ENCODE data around the gene OBSL1.
A peak's percentile ranks its signal among the peaks of the same experiment; 100 is the strongest.

Gene OBSL1

GRCh38 chr2:219533930-219534661, 37.2 kb downstream of the OBSL1 start:
- DNase-seq (ENCODE audit: low read depth in 1 of 2, low spot score in 1 of 2), result no peak

GRCh38 chr2:219532378-219532649, 39.0 kb downstream of the OBSL1 start:
- DNase-seq (ENCODE audit: low read depth in 1 of 2, low spot score in 1 of 2), result no peak

- no peak for DNase-seq (ENCODE audit: low read depth in 1 of 2, low spot score in 1 of 2)
These were observed 39.5 kb downstream of the OBSL1 start for GRCh38 chr2:219531639-219532377.

DNA sequence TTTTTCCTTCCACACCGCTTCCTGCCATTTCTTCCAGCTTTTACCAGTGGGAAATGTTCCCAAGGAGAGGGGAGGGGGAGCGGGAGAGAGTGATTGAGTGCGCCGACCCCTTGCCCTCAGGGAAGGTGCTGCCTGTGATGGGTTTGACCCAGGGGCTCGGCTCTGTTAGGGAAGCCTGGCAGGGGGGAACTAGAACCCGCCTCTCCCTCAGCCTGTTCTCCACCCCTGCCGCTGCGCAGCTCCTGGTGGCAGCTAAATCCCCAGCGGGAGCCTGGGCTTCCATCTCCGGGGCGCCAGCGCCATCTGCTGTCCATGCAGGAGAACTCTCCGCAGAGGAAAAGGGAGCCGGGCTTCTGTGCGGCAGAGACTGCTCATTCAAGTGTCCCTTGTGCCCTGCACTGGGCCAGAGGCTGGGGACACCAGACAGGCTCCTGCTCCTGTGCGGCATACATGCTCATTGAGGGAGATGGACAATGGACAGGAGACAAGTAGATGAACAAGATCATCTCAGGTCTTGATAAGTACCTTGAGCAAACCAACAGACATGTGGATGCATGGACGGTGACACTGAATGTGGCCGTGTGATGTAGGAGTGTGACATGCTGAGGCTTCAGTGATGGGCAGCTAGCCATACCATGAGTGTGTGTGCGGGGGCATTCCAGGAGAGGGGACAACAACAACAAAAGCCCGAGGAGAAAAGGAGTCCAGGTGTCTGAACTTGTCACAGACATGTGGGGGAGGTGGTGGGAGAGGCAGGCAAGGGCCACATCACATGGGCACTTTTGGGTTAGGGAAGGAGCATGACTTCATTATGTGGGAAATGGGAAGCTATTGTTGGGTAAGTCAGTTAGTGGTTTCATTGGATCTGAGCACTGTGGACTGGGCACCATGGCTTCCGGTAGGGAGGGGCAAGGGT, 41.0 kb downstream of the OBSL1 start:
- peak; percentile 70 to 79 for DNase-seq (ENCODE audit: low read depth in 1 of 2, low spot score in 1 of 2)

DNA sequence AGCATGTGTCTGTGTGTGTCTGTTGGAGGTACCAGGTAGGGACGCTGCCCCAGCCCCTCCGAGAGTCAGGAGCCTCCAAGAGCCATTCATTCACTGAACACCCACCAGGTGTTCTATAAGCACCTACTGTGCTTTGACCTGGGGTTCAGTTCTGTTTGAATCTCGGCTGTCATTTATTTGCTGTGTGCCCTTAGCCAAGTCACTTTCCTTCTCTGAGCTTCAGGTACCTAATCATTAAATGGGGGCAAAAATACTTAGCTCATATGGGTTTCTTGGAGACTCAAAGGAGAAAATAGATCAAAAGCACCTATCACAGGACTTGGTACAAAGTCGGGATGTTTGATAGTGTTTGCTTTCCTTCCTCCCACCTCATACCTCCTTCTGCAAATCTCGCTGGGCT, 43.9 kb downstream of the OBSL1 start:
- DNase-seq (ENCODE audit: low read depth in 1 of 2, low spot score in 1 of 2), result no peak

- DNase-seq (ENCODE audit: low read depth in 1 of 2, low spot score in 1 of 2), result no peak
These were observed 44.3 kb downstream of the OBSL1 start for GRCh38 chr2:219527076-219527394.

GRCh38 chr2:219526320-219527075, 44.8 kb downstream of the OBSL1 start:
- no peak for DNase-seq (ENCODE audit: low read depth in 1 of 2, low spot score in 1 of 2)

DNA sequence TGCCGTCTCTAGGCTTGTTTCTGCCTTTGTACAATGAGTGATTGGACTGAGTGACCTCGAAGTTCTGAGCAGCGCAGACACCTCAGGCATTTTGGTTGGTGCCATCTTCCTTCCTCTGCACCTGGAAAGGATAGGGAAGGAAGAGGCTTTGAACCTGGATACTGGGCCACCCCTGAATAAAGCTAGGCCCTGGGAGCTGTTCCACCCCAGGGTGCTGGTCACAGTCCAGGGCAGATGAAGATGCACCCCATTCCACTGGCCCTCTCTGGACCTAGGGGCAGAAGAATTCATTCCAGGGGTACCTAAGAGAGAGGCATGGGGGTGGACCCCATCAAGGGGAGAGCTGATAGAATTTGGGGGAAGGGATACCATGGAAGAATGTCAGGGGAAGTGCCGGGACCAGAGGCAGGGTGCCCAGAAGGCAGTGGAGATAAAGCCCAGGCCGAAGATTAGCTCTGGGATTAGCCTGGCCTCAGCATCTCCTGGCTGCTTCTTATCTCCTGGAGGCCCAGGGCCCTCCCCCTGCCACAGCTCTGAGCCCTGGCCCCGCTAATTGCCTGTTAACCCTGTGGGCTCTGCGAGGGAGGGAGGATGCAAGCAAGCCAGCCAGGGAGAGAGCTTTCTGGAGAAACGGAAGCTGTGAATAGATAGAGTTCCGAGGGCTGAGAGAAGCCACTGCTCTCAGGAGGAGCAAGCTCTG, 45.7 kb downstream of the OBSL1 start:
- no peak for DNase-seq (ENCODE audit: low read depth in 1 of 2, low spot score in 1 of 2)

GRCh38 chr2:219524817-219525216, 46.5 kb downstream of the OBSL1 start:
- no peak for DNase-seq (ENCODE audit: low read depth in 1 of 2, low spot score in 1 of 2)

DNA sequence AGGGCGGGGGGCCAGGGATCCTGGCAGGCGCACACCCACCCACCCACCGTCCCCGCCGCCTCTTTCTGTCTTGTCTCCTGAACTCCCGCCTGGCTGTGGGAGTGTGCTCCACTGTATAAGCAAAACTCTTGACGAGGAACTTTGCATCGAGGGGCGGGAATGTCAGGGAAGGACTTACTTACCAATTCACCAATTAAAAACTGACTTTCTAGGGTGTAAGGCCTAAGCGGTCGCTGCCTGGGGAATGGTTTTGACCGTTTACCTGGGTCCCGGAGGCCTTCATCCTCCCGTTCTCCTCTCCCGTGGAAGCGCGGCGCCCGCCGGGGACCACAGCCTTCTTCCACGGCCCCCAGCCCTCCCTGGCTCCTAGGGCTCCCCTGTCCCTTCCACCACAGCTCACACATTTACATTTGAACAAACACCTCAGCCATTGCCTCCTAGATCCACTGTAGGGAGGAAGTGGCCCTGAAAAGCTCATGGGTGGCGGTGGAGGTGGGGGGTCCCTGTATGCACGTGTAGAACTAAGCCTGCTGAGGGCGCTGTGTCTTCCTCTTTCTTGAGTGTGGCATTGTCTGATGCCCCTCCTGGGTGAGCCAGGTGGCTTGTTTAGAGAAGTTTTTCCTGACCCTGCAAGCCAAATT, 48.2 kb downstream of the OBSL1 start:
- DNase-seq (ENCODE audit: low read depth in 1 of 2, low spot score in 1 of 2), result no peak

DNA sequence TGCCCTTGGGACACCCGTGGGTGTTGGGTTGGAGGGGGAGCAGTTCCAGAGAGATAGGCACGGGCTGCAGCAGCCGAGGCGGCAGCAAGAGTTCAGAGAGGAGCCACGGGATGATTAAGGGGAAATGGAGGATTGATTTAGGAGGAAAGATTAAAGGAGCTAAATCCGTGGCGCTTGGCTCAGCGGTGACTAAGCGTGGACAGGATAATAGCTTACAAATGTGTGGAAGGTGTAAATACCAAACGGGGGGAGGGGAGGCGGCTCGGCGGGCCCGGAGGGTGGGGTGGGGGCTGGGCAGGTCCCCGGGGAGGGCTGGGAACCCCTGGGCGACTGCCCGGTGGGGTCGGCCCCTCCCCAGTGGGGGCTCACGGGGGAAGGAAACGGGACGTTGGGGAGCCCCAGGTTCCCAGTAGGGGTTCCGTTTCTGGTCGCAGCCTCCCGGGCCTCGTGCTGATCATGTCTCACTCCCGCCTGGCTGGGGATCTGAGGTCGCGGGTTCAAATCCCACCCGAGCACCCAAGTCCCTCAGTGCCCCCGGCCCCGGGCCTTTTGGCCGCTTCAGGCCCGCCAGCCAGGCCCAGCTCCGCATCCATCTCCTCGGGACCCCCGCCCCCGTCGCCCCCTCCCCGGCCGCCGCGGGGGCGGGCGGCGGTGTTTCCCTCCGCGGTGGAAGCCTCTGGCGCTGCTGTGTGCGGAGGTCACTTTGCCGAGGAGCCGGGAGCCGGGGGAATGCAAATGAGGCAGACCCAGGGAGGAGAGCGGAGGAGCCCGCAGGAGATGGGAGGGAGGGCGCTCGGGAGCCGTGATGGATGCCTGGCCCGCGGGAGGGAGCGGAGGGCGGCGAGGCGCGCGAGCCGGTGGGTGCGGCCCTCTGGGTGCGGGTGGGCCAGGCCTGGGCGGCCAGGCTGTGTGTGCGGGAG, 49.0 kb downstream of the OBSL1 start:
- DNase-seq (ENCODE audit: low read depth in 1 of 2, low spot score in 1 of 2), result no peak

DNA sequence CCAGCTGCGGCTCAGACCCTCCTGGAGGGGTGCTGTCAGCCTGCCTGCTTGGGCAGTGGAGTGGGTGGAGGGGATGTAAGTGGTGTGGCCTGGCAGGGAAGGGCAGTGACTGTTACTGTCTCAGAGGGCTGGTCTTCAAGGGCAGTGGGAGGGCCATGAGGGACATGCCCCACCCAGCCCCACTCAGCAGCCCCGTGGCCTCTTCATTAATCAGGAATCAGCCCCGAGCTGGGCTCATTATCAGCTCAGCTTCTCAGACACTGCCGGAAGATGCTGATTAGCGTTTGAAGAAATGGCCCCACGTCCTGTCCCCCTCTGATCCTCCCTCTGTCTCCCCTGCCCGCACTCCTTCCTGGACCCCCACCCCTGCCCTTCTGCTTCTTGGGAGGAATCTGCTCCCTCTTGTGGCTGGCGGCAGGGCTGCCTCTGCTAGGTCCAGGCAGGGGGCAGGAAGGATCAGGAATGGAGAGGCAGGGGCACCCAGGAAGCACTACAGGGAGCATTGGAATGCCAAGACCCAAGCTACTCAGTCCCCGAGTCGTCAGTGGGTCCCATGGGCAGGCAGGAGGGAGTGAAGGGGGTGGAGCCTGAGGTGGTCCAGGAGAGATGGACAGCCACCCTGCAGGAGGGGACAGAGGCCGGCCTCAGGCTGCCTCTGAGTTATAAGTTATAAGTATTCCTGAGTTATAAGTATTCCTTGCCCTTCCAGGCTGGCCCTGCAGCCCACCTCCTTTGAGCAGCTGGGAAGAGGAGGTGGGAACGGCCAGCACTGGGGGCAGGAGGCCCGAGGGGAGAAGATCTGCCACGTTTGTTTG, 50.1 kb downstream of the OBSL1 start:
- DNase-seq (ENCODE audit: low read depth in 1 of 2, low spot score in 1 of 2), result no peak

DNA sequence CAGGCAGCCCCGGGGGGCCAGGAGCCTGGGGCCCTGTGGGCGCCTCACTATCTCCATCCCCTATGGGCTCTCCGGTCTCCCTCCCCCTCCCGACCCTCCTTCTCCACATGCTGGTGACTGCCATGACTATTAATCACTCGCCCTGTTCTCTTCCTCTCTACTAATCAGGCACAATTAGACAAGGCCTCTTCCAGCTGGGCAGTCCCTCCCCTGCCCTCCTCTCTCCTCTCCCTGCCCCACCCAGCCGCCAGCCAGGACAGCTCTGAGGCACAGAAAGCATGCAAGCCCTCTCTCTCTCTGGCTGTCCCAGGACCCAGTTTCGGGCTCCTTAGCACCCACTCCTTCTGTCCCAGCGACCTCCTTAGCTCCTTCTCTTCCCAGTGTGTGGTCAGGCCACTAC, 51.3 kb downstream of the OBSL1 start:
- DNase-seq (ENCODE audit: low read depth in 1 of 2, low spot score in 1 of 2), result no peak

DNA sequence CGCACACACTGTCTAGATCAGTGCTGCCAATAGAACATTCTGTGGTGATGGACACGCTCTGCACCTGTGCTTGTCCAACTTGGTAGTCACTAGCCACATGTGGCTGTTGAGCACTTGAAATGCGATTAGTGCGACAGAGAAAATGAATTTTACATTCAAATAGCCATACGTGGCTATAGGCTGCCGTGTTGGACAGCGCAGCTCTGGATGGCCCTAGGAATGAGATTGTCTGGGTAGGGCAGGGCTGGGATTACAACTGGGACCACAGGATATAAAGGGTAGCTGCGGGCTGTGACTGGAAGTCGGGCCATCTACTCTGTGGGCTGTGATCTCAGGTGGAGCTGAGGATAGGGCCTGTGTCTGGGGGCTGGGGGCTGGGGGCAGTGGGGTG, 51.8 kb downstream of the OBSL1 start:
- DNase-seq (ENCODE audit: low read depth in 1 of 2, low spot score in 1 of 2), result no peak

DNA sequence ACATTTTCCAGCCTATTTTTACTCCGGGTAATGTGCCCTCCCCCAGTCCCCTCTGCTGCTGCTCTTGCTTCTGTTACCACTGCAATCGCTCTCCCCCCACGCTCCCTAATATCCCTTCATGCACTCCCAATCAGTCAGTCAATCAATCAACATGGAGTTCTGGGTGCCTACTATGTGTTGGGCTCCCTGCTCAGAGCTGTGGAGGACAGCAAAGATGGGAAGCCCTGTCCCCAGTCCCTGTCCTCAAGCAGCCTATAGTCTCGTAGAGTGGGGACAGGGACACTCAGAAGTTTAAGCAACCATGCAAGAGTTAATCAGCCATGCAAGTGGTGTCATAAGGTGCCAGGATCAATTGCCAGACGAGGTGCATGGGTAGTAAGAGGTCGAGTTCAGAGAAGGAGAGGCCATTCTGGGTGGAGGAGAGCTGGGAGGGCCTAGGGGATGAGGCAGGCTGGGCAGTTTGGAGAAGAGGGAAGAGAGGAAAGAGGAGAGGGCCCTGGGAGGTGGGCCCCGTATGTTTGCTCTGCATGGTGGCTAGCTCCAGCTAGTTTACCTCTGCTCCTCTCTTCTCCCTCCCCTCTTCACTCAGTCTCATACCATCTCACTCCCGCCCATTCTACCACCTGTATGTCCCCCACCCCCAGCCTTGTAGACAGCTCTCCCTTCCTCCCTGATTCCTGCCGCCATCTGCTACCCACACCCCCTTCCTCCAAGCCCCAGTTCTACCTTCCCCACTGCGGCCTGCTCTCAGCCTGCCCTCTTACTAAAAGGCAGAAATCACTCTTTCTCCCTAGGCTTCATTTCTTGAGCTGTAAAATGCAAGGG, 53.2 kb downstream of the OBSL1 start:
- DNase-seq (ENCODE audit: low read depth in 1 of 2, low spot score in 1 of 2), result no peak

DNA sequence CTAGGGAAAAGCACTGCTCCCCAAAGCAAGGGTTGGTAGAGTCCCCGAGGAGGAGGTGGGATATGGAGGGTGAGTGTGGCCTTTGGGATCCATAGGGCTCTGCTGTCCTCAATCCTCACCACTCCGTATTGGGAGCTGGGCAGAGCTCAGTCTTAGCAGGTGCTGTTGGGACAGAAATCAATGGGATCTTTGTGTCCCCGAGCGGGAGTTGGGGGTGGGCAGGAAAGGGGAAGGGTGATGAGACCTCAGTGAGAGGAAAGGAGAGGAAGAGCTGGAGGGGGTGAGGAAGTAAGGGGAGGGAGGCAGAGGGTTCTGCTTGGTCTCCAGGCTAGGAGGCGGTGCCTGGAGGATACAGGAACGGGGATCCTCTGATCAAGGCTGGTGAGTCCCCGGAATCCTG, 54.5 kb downstream of the OBSL1 start:
- no peak for DNase-seq (ENCODE audit: low read depth in 1 of 2, low spot score in 1 of 2)

- no peak for DNase-seq (ENCODE audit: low read depth in 1 of 2, low spot score in 1 of 2)
These were observed 55.3 kb downstream of the OBSL1 start for GRCh38 chr2:219515874-219516629.
